K562 treated with DMSO at 1 percent for 12 hours (cell line): ENCODE measurements around the gene MIF. TPM values are rescaled to one million over a fixed set of nuclear protein-coding genes. Genes with fewer than 3 reads are reported as not detected.

Experiments used
- total RNA-seq: library from RNA; unstranded; fragments of 300-600 nt; gene quantifications from 2 replicates; pipeline ENCODE4 v1.2.3, GENCODE V29; 2022; ENCODE audit not compliant: insufficient read depth

MIF gene
- 256 and 335 TPM in 2 replicates for total RNA-seq

DNA sequence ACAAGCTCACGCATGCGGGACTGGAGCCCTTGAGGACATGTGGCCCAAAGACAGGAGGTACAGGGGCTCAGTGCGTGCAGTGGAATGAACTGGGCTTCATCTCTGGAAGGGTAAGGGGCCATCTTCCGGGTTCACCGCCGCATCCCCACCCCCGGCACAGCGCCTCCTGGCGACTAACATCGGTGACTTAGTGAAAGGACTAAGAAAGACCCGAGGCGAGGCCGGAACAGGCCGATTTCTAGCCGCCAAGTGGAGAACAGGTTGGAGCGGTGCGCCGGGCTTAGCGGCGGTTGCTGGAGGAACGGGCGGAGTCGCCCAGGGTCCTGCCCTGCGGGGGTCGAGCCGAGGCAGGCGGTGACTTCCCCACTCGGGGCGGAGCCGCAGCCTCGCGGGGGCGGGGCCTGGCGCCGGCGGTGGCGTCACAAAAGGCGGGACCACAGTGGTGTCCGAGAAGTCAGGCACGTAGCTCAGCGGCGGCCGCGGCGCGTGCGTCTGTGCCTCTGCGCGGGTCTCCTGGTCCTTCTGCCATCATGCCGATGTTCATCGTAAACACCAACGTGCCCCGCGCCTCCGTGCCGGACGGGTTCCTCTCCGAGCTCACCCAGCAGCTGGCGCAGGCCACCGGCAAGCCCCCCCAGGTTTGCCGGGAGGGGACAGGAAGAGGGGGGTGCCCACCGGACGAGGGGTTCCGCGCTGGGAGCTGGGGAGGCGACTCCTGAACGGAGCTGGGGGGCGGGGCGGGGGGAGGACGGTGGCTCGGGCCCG, at the start of gene MIF:
Gene MIF (plus strand): TSS at position 439 of the 765 bp plus-strand sequence. CDS start 92 bp downstream, at position 531.

DNA sequence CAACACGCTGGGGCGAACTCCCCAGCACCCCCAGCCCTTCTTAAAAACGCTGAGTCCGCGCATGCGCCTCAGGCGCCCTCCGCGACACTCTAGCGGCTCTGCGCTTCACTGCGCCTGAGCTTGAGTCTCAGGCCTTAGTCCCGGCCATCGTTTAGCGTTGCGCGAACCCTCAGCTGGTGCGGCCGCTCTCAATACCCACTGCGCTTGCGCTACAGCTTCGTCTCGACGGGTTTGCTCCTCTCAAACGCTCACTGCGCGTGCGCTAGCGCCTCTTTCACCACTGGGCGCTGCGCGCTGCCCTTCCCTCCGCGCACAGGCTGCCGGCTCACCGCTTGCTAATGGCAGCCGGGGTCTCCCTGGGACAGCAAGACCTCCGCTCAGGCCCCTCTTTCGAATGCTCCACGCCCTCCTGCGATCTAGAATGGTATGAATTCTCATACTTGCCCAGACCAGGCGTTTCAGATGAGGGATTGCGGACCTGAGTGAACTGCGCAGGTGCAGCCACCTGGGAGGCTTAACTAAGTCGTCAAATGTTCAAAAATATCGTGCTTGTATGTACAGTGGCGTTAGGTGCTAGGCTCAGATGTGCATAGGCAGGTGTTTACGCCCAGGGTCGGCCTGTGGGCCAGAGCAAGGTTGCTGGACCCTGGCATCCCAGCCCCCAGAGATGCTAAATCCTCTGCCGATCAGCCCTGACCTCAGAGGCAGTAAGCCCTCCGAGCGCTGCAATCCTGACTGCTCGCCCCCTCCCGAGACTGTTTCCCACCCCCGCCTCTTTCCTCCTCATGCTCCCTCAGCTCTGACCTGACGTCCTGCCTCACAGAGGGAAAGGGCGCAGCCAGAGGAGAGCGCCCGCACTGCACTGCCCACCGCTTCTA, 36.3 kb upstream of the MIF start, which contains the start of gene SLC2A11:
Gene SLC2A11 (plus strand): TSS at position 270 of the 878 bp plus-strand sequence. CDS start 125 bp downstream, at position 395.

Other genes with a start within 250 kb of the MIF start
- gene RGL4, start 203.4 kb upstream of the MIF start, total RNA-seq: not detected in 2 replicates
- 0.59 and 1.9 TPM in 2 replicates for gene ZNF70, start 143.3 kb upstream of the MIF start, total RNA-seq
- gene VPREB3, start 140.0 kb upstream of the MIF start, total RNA-seq: not detected in 2 replicates
- gene C22orf15, start 131.4 kb upstream of the MIF start, total RNA-seq: not detected in 2 replicates
- gene CHCHD10, start 126.4 kb upstream of the MIF start, total RNA-seq: 110 and 118 TPM in 2 replicates
- 0.96 and 2.1 TPM in 2 replicates for gene MMP11, start 121.5 kb upstream of the MIF start, total RNA-seq
- gene SMARCB1, start 107.4 kb upstream of the MIF start, total RNA-seq: 92.3 and 98.6 TPM in 2 replicates
- gene DERL3, start 55.4 kb upstream of the MIF start, total RNA-seq: 2.2 and 4.6 TPM in 2 replicates
- 2.6 and 4.8 TPM in 2 replicates for gene SLC2A11, start 36.5 kb upstream of the MIF start, total RNA-seq
- not detected in 2 replicates for gene GSTT2B, start 66.8 kb downstream of the MIF start, total RNA-seq
- 0.83 TPM in 1 of 2 replicates, not detected in the other for gene DDTL, start 72.5 kb downstream of the MIF start, total RNA-seq
- gene DDT, start 80.1 kb downstream of the MIF start, total RNA-seq: 93.7 and 94.8 TPM in 2 replicates
- gene GSTT2, start 85.8 kb downstream of the MIF start, total RNA-seq: not detected in 2 replicates
- not detected in 2 replicates for gene GSTT4, start 111.1 kb downstream of the MIF start, total RNA-seq
- gene CABIN1, start 116.9 kb downstream of the MIF start, total RNA-seq: 24.8 and 47.4 TPM in 2 replicates